ENCODE data around the gene UBASH3A.

Gene UBASH3A

GRCh38 chr21:42367367-42368165, 36.1 kb upstream of the UBASH3A start:
- Mint-ChIP-seq H3K36me3 (no peaks in the 10 kb centered on the region), H3K27ac (no peak overlapping the region), H3K4me3 (no peak overlapping the region), H3K9me3 (ENCODE audit: low read depth) (no peaks in the 10 kb centered on the region), H3K4me1 (ENCODE audit: low read depth) (peaks cover 8% of the 10 kb centered on the region), H3K27me3 (no peaks in the 10 kb centered on the region)

- peaks cover 12% of the 10 kb centered on the region for H3K4me1 Mint-ChIP-seq (ENCODE audit: low read depth)
- H3K27me3 Mint-ChIP-seq, result no peaks in the 10 kb centered on the region
- no peaks in the 10 kb centered on the region for H3K9me3 Mint-ChIP-seq (ENCODE audit: low read depth)
- H3K36me3 Mint-ChIP-seq, result no peaks in the 10 kb centered on the region
- H3K27ac Mint-ChIP-seq, result no peak overlapping the region
- H3K4me3 Mint-ChIP-seq, result no peak overlapping the region
Observed at GRCh38 chr21:42369821-42370220, 33.9 kb upstream of the UBASH3A start.

GRCh38 chr21:42370894-42371654, 32.6 kb upstream of the UBASH3A start:
- no peaks in the 10 kb centered on the region for H3K9me3 Mint-ChIP-seq (ENCODE audit: low read depth)
- no peaks in the 10 kb centered on the region for H3K27me3 Mint-ChIP-seq
- no peak overlapping the region for H3K4me3 Mint-ChIP-seq
- H3K36me3 Mint-ChIP-seq, result no peaks in the 10 kb centered on the region
- H3K27ac Mint-ChIP-seq, result no peak overlapping the region
- peaks cover 13% of the 10 kb centered on the region for H3K4me1 Mint-ChIP-seq (ENCODE audit: low read depth)

- H3K9me3 Mint-ChIP-seq (ENCODE audit: low read depth), result no peaks in the 10 kb centered on the region
- H3K4me1 Mint-ChIP-seq (ENCODE audit: low read depth), result peaks cover 13% of the 10 kb centered on the region
- no peaks in the 10 kb centered on the region for H3K36me3 Mint-ChIP-seq
- H3K4me3 Mint-ChIP-seq, result peak overlapping the region; percentile 42
- no peaks in the 10 kb centered on the region for H3K27me3 Mint-ChIP-seq
- H3K27ac Mint-ChIP-seq, result no peak overlapping the region
Observed at GRCh38 chr21:42373196-42373907, 30.4 kb upstream of the UBASH3A start.

GRCh38 chr21:42373908-42374455, 29.7 kb upstream of the UBASH3A start:
- H3K36me3 Mint-ChIP-seq, result no peaks in the 10 kb centered on the region
- H3K27me3 Mint-ChIP-seq, result no peaks in the 10 kb centered on the region
- no peak overlapping the region for H3K4me3 Mint-ChIP-seq
- H3K27ac Mint-ChIP-seq, result peak overlapping the region; percentile 46
- no peaks in the 10 kb centered on the region for H3K9me3 Mint-ChIP-seq (ENCODE audit: low read depth)
- peaks cover 13% of the 10 kb centered on the region for H3K4me1 Mint-ChIP-seq (ENCODE audit: low read depth)

- Mint-ChIP-seq H3K4me3 (no peak overlapping the region), H3K9me3 (ENCODE audit: low read depth) (no peaks in the 10 kb centered on the region), H3K27ac (peak overlapping the region; percentile 46), H3K36me3 (no peaks in the 10 kb centered on the region), H3K27me3 (no peaks in the 10 kb centered on the region), H3K4me1 (ENCODE audit: low read depth) (peaks cover 13% of the 10 kb centered on the region)
Observed at GRCh38 chr21:42374457-42374856, 29.2 kb upstream of the UBASH3A start.

- no peaks in the 10 kb centered on the region for H3K27me3 Mint-ChIP-seq
- peaks cover 13% of the 10 kb centered on the region for H3K4me1 Mint-ChIP-seq (ENCODE audit: low read depth)
- peak overlapping the region; percentile 16 for H3K27ac Mint-ChIP-seq
- no peak overlapping the region for H3K4me3 Mint-ChIP-seq
- no peaks in the 10 kb centered on the region for H3K9me3 Mint-ChIP-seq (ENCODE audit: low read depth)
- H3K36me3 Mint-ChIP-seq, result no peaks in the 10 kb centered on the region
Observed at GRCh38 chr21:42374864-42375499, 28.7 kb upstream of the UBASH3A start.

- no peaks in the 10 kb centered on the region for H3K36me3 Mint-ChIP-seq
- no peak overlapping the region for H3K27ac Mint-ChIP-seq
- H3K4me3 Mint-ChIP-seq, result no peak overlapping the region
- H3K9me3 Mint-ChIP-seq (ENCODE audit: low read depth), result no peaks in the 10 kb centered on the region
- H3K27me3 Mint-ChIP-seq, result no peaks in the 10 kb centered on the region
- H3K4me1 Mint-ChIP-seq (ENCODE audit: low read depth), result peaks cover 13% of the 10 kb centered on the region
Observed at GRCh38 chr21:42375506-42375905, 28.2 kb upstream of the UBASH3A start.

GRCh38 chr21:42375966-42376337, 27.8 kb upstream of the UBASH3A start:
- H3K27ac Mint-ChIP-seq, result no peak overlapping the region
- no peaks in the 10 kb centered on the region for H3K36me3 Mint-ChIP-seq
- no peaks in the 10 kb centered on the region for H3K27me3 Mint-ChIP-seq
- H3K4me1 Mint-ChIP-seq (ENCODE audit: low read depth), result peaks cover 13% of the 10 kb centered on the region
- H3K9me3 Mint-ChIP-seq (ENCODE audit: low read depth), result no peaks in the 10 kb centered on the region
- H3K4me3 Mint-ChIP-seq, result no peak overlapping the region

- Mint-ChIP-seq H3K27ac (no peak overlapping the region), H3K36me3 (peaks cover under 1% of the 10 kb centered on the region), H3K27me3 (no peaks in the 10 kb centered on the region), H3K4me1 (ENCODE audit: low read depth) (peaks cover 14% of the 10 kb centered on the region), H3K4me3 (no peak overlapping the region), H3K9me3 (ENCODE audit: low read depth) (no peaks in the 10 kb centered on the region)
Observed at GRCh38 chr21:42376338-42376982, 27.2 kb upstream of the UBASH3A start.

GRCh38 chr21:42377211-42377950, 26.3 kb upstream of the UBASH3A start:
- Mint-ChIP-seq H3K36me3 (peaks cover 7% of the 10 kb centered on the region), H3K4me3 (no peak overlapping the region), H3K27me3 (no peaks in the 10 kb centered on the region), H3K27ac (no peak overlapping the region), H3K9me3 (ENCODE audit: low read depth) (no peaks in the 10 kb centered on the region), H3K4me1 (ENCODE audit: low read depth) (peaks cover 16% of the 10 kb centered on the region)

- Mint-ChIP-seq H3K27me3 (no peaks in the 10 kb centered on the region), H3K4me1 (ENCODE audit: low read depth) (peaks cover 17% of the 10 kb centered on the region), H3K27ac (no peak overlapping the region), H3K36me3 (peaks cover 7% of the 10 kb centered on the region), H3K4me3 (no peak overlapping the region), H3K9me3 (ENCODE audit: low read depth) (no peaks in the 10 kb centered on the region)
Observed at GRCh38 chr21:42377951-42378340, 25.8 kb upstream of the UBASH3A start.

GRCh38 chr21:42378418-42378817, 25.3 kb upstream of the UBASH3A start:
- Mint-ChIP-seq H3K36me3 (peaks cover 7% of the 10 kb centered on the region), H3K4me1 (ENCODE audit: low read depth) (peaks cover 12% of the 10 kb centered on the region), H3K9me3 (ENCODE audit: low read depth) (no peaks in the 10 kb centered on the region), H3K27ac (no peak overlapping the region), H3K27me3 (no peaks in the 10 kb centered on the region), H3K4me3 (no peak overlapping the region)
